Measurements from ENCODE around the gene MAG.

MAG gene

GRCh38 chr19:35314858-35315470 lies 23.0 kb downstream of the MAG start:
- no peaks in the 10 kb centered on the region for H3K27me3 ChIP-seq (replicated peaks)
- no peak overlapping the region for H3K4me3 ChIP-seq (ENCODE audit: low read depth, low read length)
- no peak for DNase-seq
- in situ Hi-C loops (cut with HindIII; ENCODE audit: low pct_ligation_motif_present, low sequenced_read_pairs), result no loop called here
- no peak overlapping the region for H3K27ac ChIP-seq
- no peaks in the 10 kb centered on the region for H3K36me3 ChIP-seq (replicated peaks)
- no peak for TF ChIP-seq CTCF (IDR thresholded peaks at IDR 0.05; ENCODE audit: low read depth, low read length, missing control alignments)

DNA sequence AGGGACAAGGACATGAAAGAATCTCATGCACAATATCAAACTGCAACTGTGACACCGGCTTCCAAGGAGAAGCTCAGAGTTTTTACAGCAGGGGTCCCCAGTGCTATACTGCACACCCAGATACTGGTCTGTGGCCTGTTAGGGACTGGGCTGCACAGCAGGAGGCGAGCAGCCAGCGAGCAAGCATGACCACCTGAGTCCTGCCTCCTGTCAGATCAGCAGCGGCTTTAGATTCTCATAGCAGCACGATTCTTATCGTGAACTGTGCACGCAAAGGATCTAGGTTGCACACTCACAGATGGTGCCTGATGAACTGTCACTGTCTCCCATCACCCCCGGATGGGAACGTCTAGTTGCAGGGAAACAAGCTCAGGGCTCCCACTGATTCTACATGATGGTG lies 23.9 kb downstream of the MAG start:
- in situ Hi-C loops (cut with HindIII; ENCODE audit: low pct_ligation_motif_present, low sequenced_read_pairs), result no loop called here
- no peak for TF ChIP-seq CTCF (IDR thresholded peaks at IDR 0.05; ENCODE audit: low read depth, low read length, missing control alignments)
- no peak overlapping the region for H3K4me3 ChIP-seq (ENCODE audit: low read depth, low read length)

DNA sequence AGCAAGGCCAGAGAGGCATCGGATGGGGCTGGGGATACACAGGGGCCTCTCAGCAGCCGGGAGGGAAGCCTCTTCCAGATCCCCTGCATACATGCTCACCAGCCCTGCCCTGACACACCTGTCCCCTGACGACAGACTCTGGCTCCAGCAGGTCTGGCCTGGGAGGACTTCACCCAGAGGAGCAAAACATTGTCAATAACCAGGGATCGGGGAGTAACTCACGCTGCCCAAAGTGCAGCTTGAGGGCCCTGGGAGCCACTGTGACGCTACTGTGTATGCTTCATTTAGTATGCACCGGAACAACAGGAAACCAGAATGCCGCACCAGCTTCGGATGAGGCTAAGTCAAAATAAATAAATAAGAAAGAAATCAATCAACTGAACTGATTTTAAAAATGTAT lies 24.6 kb downstream of the MAG start:
- Histone ChIP-seq H3K27me3 (replicated peaks) (no peaks in the 10 kb centered on the region), H3K4me3 (ENCODE audit: low read depth, low read length) (no peak overlapping the region), H3K27ac (no peak overlapping the region), H3K36me3 (replicated peaks) (no peaks in the 10 kb centered on the region)
- no peak for TF ChIP-seq CTCF (IDR thresholded peaks at IDR 0.05; ENCODE audit: low read depth, low read length, missing control alignments)
- DNase-seq, result no peak
- in situ Hi-C loops (cut with HindIII; ENCODE audit: low pct_ligation_motif_present, low sequenced_read_pairs), result no loop called here

More for the DNA sequence above, 23.9 kb downstream of the MAG start:
- no peak for DNase-seq
- H3K27me3 ChIP-seq (replicated peaks), result no peaks in the 10 kb centered on the region
- no peak overlapping the region for H3K27ac ChIP-seq
- no peaks in the 10 kb centered on the region for H3K36me3 ChIP-seq (replicated peaks)

DNA sequence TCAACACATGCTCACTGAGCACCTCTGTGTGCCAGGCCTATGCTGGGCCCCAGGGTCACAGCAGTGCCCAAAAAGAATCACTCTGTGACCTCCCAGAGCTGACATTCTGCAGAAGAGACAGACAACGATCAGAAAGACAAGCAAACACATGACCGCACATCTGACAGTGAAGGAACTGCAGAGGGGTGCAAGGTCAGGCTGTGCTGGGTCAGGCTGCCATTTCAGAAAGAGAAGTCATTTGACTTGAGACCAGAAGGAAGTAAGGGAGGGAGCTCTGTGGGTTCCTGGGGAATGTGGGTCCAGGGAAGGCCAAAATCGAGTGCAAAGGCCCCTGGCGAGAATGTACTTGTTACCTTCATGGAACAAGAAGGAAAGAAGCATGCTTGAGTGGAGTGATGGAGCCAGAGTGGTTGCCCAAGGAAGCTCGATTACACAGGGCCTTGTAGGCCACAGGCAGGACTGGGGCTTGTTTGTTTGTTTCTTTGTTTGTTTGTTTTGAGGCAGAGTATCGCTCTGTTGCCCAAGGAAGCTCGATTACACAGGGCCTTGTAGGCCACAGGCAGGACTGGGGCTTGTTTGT lies 25.6 kb downstream of the MAG start:
- Histone ChIP-seq H3K36me3 (replicated peaks) (no peaks in the 10 kb centered on the region), H3K27ac (no peak overlapping the region), H3K27me3 (replicated peaks) (no peaks in the 10 kb centered on the region), H3K4me3 (ENCODE audit: low read depth, low read length) (no peak overlapping the region)
- no peak for DNase-seq
- in situ Hi-C loops (cut with HindIII; ENCODE audit: low pct_ligation_motif_present, low sequenced_read_pairs), result no loop called here
- TF ChIP-seq CTCF (IDR thresholded peaks at IDR 0.05; ENCODE audit: low read depth, low read length, missing control alignments), result no peak

DNA sequence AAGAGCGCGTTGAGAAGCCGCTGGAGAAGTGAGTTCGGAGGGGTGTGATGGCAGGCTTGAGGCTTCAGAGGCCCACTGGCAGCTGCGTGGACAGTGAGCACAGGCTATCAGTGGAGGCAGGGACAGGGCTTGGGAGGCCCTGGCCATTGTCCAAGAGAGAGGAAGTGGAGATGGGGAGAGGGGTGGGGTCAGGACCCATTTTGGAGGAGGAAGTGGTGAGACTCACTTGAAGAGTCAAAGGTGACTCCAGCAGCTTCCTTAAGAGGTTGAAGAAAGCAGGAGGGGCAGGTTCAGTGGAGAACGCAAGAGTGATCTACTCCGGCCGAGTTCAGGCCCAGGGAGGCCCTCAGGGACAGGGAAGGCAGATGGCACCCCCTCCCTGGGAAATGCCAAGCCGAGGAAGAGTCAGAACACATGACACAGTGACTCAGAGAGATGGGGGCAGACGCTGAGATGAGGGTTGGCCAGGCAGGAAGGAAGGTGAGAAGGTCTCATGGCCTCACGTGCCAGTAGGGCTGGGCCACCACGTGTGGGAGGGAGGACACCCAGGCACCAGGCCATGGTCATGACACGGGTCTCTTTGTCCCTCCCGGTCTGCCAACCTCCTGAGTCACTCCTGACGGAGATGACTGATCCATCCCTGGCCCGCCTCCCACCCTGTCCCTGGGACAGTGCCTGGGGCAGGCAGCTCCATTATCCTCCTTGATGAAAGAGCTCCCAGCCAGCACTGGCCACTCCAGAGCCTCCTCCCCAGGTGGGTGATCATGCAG lies 26.9 kb downstream of the MAG start:
- Histone ChIP-seq H3K36me3 (replicated peaks) (no peaks in the 10 kb centered on the region), H3K4me3 (ENCODE audit: low read depth, low read length) (no peak overlapping the region), H3K27ac (no peak overlapping the region), H3K27me3 (replicated peaks) (no peaks in the 10 kb centered on the region)
- in situ Hi-C loops (cut with HindIII; ENCODE audit: low pct_ligation_motif_present, low sequenced_read_pairs), result no loop called here
- peak; percentile 49 for DNase-seq
- no peak for TF ChIP-seq CTCF (IDR thresholded peaks at IDR 0.05; ENCODE audit: low read depth, low read length, missing control alignments)
